ENCODE measurements around the gene HSD17B10.

The HSD17B10 gene

GRCh38 chrX:53441531-53442321, 7.6 kb upstream of the HSD17B10 start:
- no peaks in the 10 kb centered on the region for H3K4me1 ChIP-seq (ENCODE audit: control insufficient read depth in 2 of 2, insufficient read depth in 1 of 2, low read depth in 1 of 2, low read length in 2 of 2)
- peaks cover 0 to 21% (median 6%) of the 10 kb centered on the region in 3 experiments for H3K27me3 ChIP-seq (ENCODE audit: control insufficient read depth in 3 of 3, insufficient read depth in 3 of 3, low read depth in 1 of 3, low read length in 3 of 3)
- H2BK120ac ChIP-seq (ENCODE audit: low read depth, low read length), result no peak overlapping the region
- peak overlapping the region in 1 of 2 donors; percentile 76 for H3K4me3 ChIP-seq (ENCODE audit: low read length in 2 of 2)
- H2BK12ac ChIP-seq (ENCODE audit: low read length), result no peak overlapping the region
- no peaks in the 10 kb centered on the region for H3K9me3 ChIP-seq (replicated peaks in 1 of 2; ENCODE audit: control insufficient read depth in 2 of 2, insufficient read depth in 1 of 2, low read depth in 1 of 2, low read length in 2 of 2)
- no peak overlapping the region for H4K91ac ChIP-seq (ENCODE audit: low read depth, low read length, poor library complexity)
- peak; percentile 66 for DNase-seq (ENCODE audit: low spot score)
- H3K23ac ChIP-seq (ENCODE audit: low read depth, low read length, poor library complexity), result no peak overlapping the region
- H3K79me1 ChIP-seq (ENCODE audit: low read depth, low read length), result no peaks in the 10 kb centered on the region
- peak overlapping the region; percentile 45 for H3K4me2 ChIP-seq (ENCODE audit: insufficient read depth, low read length, poor library complexity, severe bottlenecking)
- H2AK5ac ChIP-seq (ENCODE audit: low read depth, low read length), result no peak overlapping the region
- no CpG with 5 or more reads among the region's 44 CpGs for WGBS, 2 donors (ENCODE audit: extremely low coverage in 2 of 2, insufficient read length in 2 of 2, insufficient replicate concordance in 1 of 2)
- H2BK15ac ChIP-seq (ENCODE audit: low read length), result no peak overlapping the region
- no peak overlapping the region for H2AFZ ChIP-seq (ENCODE audit: low read length)
- no peak overlapping the region for H3K18ac ChIP-seq (ENCODE audit: low read length)
- H4K8ac ChIP-seq (ENCODE audit: low read depth, low read length), result no peak overlapping the region
- no peak overlapping the region for H3K27ac ChIP-seq (replicated peaks; ENCODE audit: low read length)
- H2BK5ac ChIP-seq (ENCODE audit: low read length), result no peak overlapping the region
- H3K4ac ChIP-seq (ENCODE audit: low read length), result no peak overlapping the region
- no peaks in the 10 kb centered on the region for H3K36me3 ChIP-seq (replicated peaks in 1 of 2; ENCODE audit: control insufficient read depth in 2 of 2, insufficient read depth in 2 of 2, low read length in 2 of 2)
- H3K14ac ChIP-seq (ENCODE audit: low read length), result no peak overlapping the region
- H3K9ac ChIP-seq (ENCODE audit: low read depth, low read length, poor library complexity), result no peak overlapping the region

DNA sequence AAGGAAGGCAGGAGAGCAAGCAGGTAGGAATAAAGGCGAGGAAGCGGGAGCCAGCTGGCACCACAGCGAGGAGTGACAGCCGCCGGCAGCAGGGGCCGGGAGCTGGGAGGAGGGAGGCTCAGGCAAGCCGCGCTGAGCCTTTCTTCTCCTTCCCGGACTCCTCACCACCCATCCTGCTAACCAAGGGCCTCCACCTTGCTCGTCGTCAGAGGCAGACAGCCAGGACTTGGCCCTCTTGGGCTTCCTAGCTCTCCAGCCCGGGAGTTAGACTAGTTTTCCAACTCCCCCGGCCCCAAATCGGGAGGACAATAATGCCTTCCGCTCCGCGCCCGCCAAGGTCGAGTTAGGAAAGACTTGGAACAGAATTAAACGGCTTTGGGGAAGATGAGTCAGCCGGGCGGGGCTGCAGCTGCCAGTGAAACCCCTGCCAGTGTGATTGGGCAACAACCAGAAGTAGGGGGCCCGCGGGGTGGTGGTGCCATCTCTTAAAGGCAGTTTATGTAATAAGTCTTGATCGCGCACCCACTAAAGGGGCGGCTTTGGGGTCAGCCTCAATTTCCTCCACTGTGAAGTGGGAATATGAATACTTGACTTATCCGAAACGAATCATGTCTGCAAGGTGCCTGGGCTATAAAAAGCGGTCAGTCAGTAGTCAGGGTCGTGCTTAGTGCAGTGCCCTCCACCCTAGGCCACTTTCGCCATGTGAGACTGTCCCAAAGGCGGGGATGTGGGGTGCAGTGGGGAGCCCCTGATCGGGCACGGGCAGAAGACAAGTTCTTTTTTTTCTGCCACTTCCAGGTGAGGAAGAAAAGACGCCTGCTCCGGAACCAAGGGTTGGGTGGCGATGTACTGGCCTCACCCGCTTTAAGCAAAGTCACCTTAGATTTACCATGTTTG, 6.7 kb upstream of the HSD17B10 start:
- peak overlapping the region; percentile 77 for H2AFZ ChIP-seq (ENCODE audit: low read length)
- no peak overlapping the region for H4K91ac ChIP-seq (ENCODE audit: low read depth, low read length, poor library complexity)
- no peaks in the 10 kb centered on the region for H3K4me1 ChIP-seq (ENCODE audit: control insufficient read depth in 2 of 2, insufficient read depth in 1 of 2, low read depth in 1 of 2, low read length in 2 of 2)
- no peak overlapping the region for H2BK15ac ChIP-seq (ENCODE audit: low read length)
- H2BK120ac ChIP-seq (ENCODE audit: low read depth, low read length), result no peak overlapping the region
- no CpG with 5 or more reads among the region's 39 CpGs for WGBS, 2 donors (ENCODE audit: extremely low coverage in 2 of 2, insufficient read length in 2 of 2, insufficient replicate concordance in 1 of 2)
- H3K4me3 ChIP-seq (ENCODE audit: low read length in 2 of 2), result no peak overlapping the region
- H3K79me1 ChIP-seq (ENCODE audit: low read depth, low read length), result no peaks in the 10 kb centered on the region
- H3K4me2 ChIP-seq (ENCODE audit: insufficient read depth, low read length, poor library complexity, severe bottlenecking), result peak overlapping the region; percentile 45
- H2BK12ac ChIP-seq (ENCODE audit: low read length), result no peak overlapping the region
- H3K27me3 ChIP-seq (ENCODE audit: control insufficient read depth in 3 of 3, insufficient read depth in 3 of 3, low read depth in 1 of 3, low read length in 3 of 3), result peaks cover 0 to 21% (median 6%) of the 10 kb centered on the region in 3 experiments
- H2BK5ac ChIP-seq (ENCODE audit: low read length), result no peak overlapping the region
- no peak overlapping the region for H3K27ac ChIP-seq (replicated peaks; ENCODE audit: low read length)
- H4K8ac ChIP-seq (ENCODE audit: low read depth, low read length), result no peak overlapping the region
- H3K9ac ChIP-seq (ENCODE audit: low read depth, low read length, poor library complexity), result no peak overlapping the region
- no peaks in the 10 kb centered on the region for H3K36me3 ChIP-seq (replicated peaks in 1 of 2; ENCODE audit: control insufficient read depth in 2 of 2, insufficient read depth in 2 of 2, low read length in 2 of 2)
- no peak overlapping the region for H3K4ac ChIP-seq (ENCODE audit: low read length)
- DNase-seq (ENCODE audit: low spot score), result no peak
- no peak overlapping the region for H3K23ac ChIP-seq (ENCODE audit: low read depth, low read length, poor library complexity)
- no peak overlapping the region for H3K14ac ChIP-seq (ENCODE audit: low read length)
- H3K18ac ChIP-seq (ENCODE audit: low read length), result no peak overlapping the region
- H3K9me3 ChIP-seq (replicated peaks in 1 of 2; ENCODE audit: control insufficient read depth in 2 of 2, insufficient read depth in 1 of 2, low read depth in 1 of 2, low read length in 2 of 2), result no peaks in the 10 kb centered on the region
- H2AK5ac ChIP-seq (ENCODE audit: low read depth, low read length), result no peak overlapping the region

DNA sequence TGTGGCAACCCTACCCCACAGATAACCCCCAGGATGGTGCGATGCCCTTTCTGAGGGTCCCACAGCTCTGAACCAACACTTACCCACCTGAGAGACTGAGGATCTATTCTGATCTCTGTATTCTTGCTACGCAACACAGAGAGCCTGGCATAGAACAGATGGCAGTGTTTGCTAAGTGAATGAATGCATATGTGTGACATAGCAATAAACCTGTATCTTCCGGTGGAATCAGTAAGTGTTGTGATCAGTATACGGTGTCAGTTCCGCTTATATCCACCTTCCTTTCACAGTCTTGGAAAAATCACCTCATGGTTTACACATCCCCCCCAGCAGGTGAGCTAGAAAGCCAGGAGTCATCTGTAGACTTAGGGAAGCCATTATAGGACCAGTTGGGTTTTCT, 5.9 kb upstream of the HSD17B10 start:
- Histone ChIP-seq H3K23ac (ENCODE audit: low read depth, low read length, poor library complexity) (no peak overlapping the region), H4K91ac (ENCODE audit: low read depth, low read length, poor library complexity) (no peak overlapping the region), H3K9ac (ENCODE audit: low read depth, low read length, poor library complexity) (no peak overlapping the region), H3K4me2 (ENCODE audit: insufficient read depth, low read length, poor library complexity, severe bottlenecking) (no peak overlapping the region), H3K27ac (replicated peaks; ENCODE audit: low read length) (no peak overlapping the region), H2BK5ac (ENCODE audit: low read length) (no peak overlapping the region), H3K4me3 (ENCODE audit: low read length in 2 of 2) (no peak overlapping the region), H3K27me3 (ENCODE audit: control insufficient read depth in 3 of 3, insufficient read depth in 3 of 3, low read depth in 1 of 3, low read length in 3 of 3) (peaks cover 0 to 21% (median 6%) of the 10 kb centered on the region in 3 experiments), H2BK15ac (ENCODE audit: low read length) (no peak overlapping the region), H3K79me1 (ENCODE audit: low read depth, low read length) (no peaks in the 10 kb centered on the region), H3K4ac (ENCODE audit: low read length) (no peak overlapping the region), H3K14ac (ENCODE audit: low read length) (no peak overlapping the region), H3K9me3 (replicated peaks in 1 of 2; ENCODE audit: control insufficient read depth in 2 of 2, insufficient read depth in 1 of 2, low read depth in 1 of 2, low read length in 2 of 2) (no peaks in the 10 kb centered on the region), H2AK5ac (ENCODE audit: low read depth, low read length) (no peak overlapping the region), H3K36me3 (replicated peaks in 1 of 2; ENCODE audit: control insufficient read depth in 2 of 2, insufficient read depth in 2 of 2, low read length in 2 of 2) (no peaks in the 10 kb centered on the region), H2AFZ (ENCODE audit: low read length) (peak overlapping the region; percentile 77), H3K18ac (ENCODE audit: low read length) (no peak overlapping the region), H4K8ac (ENCODE audit: low read depth, low read length) (no peak overlapping the region), H2BK120ac (ENCODE audit: low read depth, low read length) (no peak overlapping the region), H3K4me1 (ENCODE audit: control insufficient read depth in 2 of 2, insufficient read depth in 1 of 2, low read depth in 1 of 2, low read length in 2 of 2) (no peaks in the 10 kb centered on the region), H2BK12ac (ENCODE audit: low read length) (no peak overlapping the region)
- no CpG with 5 or more reads among the region's 5 CpGs for WGBS, 2 donors (ENCODE audit: extremely low coverage in 2 of 2, insufficient read length in 2 of 2, insufficient replicate concordance in 1 of 2)
- no peak for DNase-seq (ENCODE audit: low spot score)

DNA sequence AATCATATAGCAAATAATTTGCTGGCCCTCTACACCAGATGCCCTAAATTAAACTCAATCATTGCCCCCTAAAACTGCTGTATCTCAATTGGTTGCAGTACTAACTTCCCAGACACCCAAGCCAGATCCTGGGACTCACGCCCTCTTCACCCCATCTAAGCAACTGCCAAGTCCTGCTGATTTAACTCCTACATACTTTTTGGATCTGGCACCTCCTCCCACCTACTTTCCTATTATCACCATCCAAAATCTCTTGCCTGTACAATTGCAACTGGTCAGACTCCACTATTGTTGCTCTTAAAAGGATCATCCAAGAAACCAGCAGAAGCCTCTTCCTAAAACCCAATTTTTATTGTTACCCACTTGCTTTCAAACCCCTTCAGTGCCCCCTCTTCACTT, 4.7 kb upstream of the HSD17B10 start:
- no peak for DNase-seq (ENCODE audit: low spot score)
- Histone ChIP-seq H3K4me1 (ENCODE audit: control insufficient read depth in 2 of 2, insufficient read depth in 1 of 2, low read depth in 1 of 2, low read length in 2 of 2) (peaks cover 0 to 2% of the 10 kb centered on the region in 2 donors), H3K14ac (ENCODE audit: low read length) (no peak overlapping the region), H2AK5ac (ENCODE audit: low read depth, low read length) (no peak overlapping the region), H3K79me1 (ENCODE audit: low read depth, low read length) (no peaks in the 10 kb centered on the region), H3K9me3 (replicated peaks in 1 of 2; ENCODE audit: control insufficient read depth in 2 of 2, insufficient read depth in 1 of 2, low read depth in 1 of 2, low read length in 2 of 2) (no peaks in the 10 kb centered on the region), H3K18ac (ENCODE audit: low read length) (no peak overlapping the region), H3K4me3 (ENCODE audit: low read length in 2 of 2) (no peak overlapping the region), H4K8ac (ENCODE audit: low read depth, low read length) (no peak overlapping the region), H2AFZ (ENCODE audit: low read length) (no peak overlapping the region), H3K23ac (ENCODE audit: low read depth, low read length, poor library complexity) (no peak overlapping the region), H3K4ac (ENCODE audit: low read length) (no peak overlapping the region), H2BK15ac (ENCODE audit: low read length) (no peak overlapping the region), H3K4me2 (ENCODE audit: insufficient read depth, low read length, poor library complexity, severe bottlenecking) (no peak overlapping the region), H4K91ac (ENCODE audit: low read depth, low read length, poor library complexity) (no peak overlapping the region), H2BK120ac (ENCODE audit: low read depth, low read length) (no peak overlapping the region), H2BK5ac (ENCODE audit: low read length) (no peak overlapping the region), H3K27ac (replicated peaks; ENCODE audit: low read length) (no peak overlapping the region), H3K36me3 (replicated peaks in 1 of 2; ENCODE audit: control insufficient read depth in 2 of 2, insufficient read depth in 2 of 2, low read length in 2 of 2) (no peaks in the 10 kb centered on the region), H3K27me3 (ENCODE audit: control insufficient read depth in 3 of 3, insufficient read depth in 3 of 3, low read depth in 1 of 3, low read length in 3 of 3) (peaks cover 0 to 21% (median 6%) of the 10 kb centered on the region in 3 experiments), H2BK12ac (ENCODE audit: low read length) (no peak overlapping the region), H3K9ac (ENCODE audit: low read depth, low read length, poor library complexity) (no peak overlapping the region)
- no CpG with 5 or more reads among the region's 1 CpG for WGBS, 2 donors (ENCODE audit: extremely low coverage in 2 of 2, insufficient read length in 2 of 2, insufficient replicate concordance in 1 of 2)

Data from neuronal stem cell (in vitro differentiated cells).